GM20000 (cell line): ENCODE results near the gene INHBA.

Source experiments
- DNase-seq: peaks from one replicate; pipeline ENCODE4 v3.0.0; 2012; ENCODE audit warnings: low spot score
- TF ChIP-seq, protein P1 (sequence below): IDR thresholded peaks from 2 replicates; pipeline ENCODE4 v1.5.1; 2012; ENCODE audit warnings: mild to moderate bottlenecking, control low read depth; ENCODE audit errors: extremely low read depth, missing control alignments

The INHBA gene

GRCh38 chr7:41730668-41731067 lies 27.8 kb upstream of the INHBA start:
- DNase-seq: no peak
- TF ChIP-seq, protein P1, sequence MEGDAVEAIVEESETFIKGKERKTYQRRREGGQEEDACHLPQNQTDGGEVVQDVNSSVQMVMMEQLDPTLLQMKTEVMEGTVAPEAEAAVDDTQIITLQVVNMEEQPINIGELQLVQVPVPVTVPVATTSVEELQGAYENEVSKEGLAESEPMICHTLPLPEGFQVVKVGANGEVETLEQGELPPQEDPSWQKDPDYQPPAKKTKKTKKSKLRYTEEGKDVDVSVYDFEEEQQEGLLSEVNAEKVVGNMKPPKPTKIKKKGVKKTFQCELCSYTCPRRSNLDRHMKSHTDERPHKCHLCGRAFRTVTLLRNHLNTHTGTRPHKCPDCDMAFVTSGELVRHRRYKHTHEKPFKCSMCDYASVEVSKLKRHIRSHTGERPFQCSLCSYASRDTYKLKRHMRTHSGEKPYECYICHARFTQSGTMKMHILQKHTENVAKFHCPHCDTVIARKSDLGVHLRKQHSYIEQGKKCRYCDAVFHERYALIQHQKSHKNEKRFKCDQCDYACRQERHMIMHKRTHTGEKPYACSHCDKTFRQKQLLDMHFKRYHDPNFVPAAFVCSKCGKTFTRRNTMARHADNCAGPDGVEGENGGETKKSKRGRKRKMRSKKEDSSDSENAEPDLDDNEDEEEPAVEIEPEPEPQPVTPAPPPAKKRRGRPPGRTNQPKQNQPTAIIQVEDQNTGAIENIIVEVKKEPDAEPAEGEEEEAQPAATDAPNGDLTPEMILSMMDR: no peak

GRCh38 chr7:41730161-41730560 lies 27.3 kb upstream of the INHBA start:
- DNase-seq: no peak
- TF ChIP-seq, protein P1: no peak

GRCh38 chr7:41729059-41729458 lies 26.2 kb upstream of the INHBA start:
- no peak for DNase-seq
- TF ChIP-seq, protein P1: no peak

DNA sequence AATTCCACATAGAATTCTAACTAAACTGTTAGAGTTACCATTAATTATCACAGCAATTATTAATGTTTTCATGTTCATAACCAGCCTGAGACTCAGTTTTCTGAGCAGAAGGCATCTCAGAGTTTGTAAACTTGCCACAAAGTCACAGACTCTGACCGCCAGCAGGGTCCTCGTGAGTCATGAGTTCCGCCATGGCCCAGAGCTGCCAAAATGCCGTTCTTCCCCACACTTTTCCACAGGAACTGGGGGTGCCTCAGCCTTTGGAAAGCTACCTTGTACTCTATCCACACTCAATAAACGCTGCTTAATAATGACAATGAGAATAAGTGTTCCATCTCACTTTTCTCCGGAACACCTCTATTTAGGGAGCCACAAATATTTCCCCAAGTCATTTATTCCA lies 22.1 kb upstream of the INHBA start:
- TF ChIP-seq, protein P1: no peak
- no peak for DNase-seq

- TF ChIP-seq, protein P1: no peak
- DNase-seq: no peak
Measured at GRCh38 chr7:41720886-41721285, 18.0 kb upstream of the INHBA start.

DNA sequence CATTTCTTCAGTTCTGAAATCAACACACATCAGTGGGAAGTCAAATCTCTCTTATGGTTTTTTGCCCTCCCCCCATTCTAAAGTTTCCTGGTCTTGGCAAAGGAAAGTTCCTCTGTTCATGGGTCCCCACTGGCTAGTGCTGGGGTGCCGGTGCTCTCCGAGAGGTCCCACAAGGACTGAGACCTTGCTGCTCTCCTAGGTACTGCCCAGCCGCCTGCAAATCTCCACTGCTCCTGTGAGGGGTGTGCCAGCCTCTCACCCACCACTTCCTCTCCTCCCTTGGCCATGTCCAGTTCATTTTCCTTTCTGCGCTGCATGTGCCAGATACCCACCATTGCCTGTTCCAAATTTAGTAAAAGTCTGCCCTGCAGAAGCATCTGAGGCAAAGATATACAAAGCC lies 17.2 kb upstream of the INHBA start:
- no peak for DNase-seq

DNA sequence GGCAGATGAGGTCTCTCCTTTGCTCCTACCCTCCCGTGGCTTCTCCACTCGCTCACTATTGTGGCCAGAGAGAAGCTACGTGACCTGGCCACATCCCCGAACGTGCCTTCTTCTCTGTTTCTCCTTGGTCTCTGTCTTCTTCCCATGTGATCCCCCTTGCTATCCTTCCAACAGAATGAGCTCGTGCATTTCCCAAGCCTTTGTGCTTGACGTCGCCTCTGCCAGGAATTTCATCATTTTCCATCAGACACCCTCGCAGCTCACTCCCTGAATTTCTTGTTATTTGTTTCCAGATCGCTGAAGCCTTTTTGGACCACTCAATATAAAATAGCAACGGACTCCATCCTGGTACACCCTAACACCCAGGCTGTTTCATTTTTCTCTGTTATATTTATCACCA lies 13.8 kb upstream of the INHBA start:
- TF ChIP-seq, protein P1: no peak
- DNase-seq: no peak

More for the DNA sequence above, 17.2 kb upstream of the INHBA start:
- TF ChIP-seq, protein P1: no peak
